Left ventricle myocardium inferior (tissue), 1 donor: ENCODE measurements around the gene PARD3. TPM values are rescaled to one million over a fixed set of nuclear protein-coding genes. Genes with fewer than 3 reads are reported as not detected.

Experiments used
- DNase-seq: peaks from one replicate; pipeline ENCODE4 v3.0.0-alpha.2; 2020
- H3K27ac ChIP-seq: fragments of 200-600 bp; replicated peaks from 2 replicates; pipeline ENCODE4 v1.8.0; 2021
- H3K27me3 ChIP-seq: fragments of 200-600 bp; 2 replicates; pipeline ENCODE4 v1.8.0; 2021; ENCODE audit warnings: low read depth
- H3K36me3 ChIP-seq: fragments of 200-600 bp; 2 replicates; pipeline ENCODE4 v1.8.0; 2021
- H3K4me1 ChIP-seq: fragments of 200-600 bp; 2 replicates; pipeline ENCODE4 v1.8.0; 2021
- H3K4me3 ChIP-seq: fragments of 200-600 bp; 2 replicates; pipeline ENCODE4 v1.8.0; 2021; ENCODE audit warnings: mild to moderate bottlenecking, moderate library complexity
- H3K9me3 ChIP-seq: fragments of 200-600 bp; replicated peaks from 2 replicates; pipeline ENCODE4 v1.8.0; 2021
- CTCF ChIP-seq: fragments of 200-600 bp; IDR thresholded peaks from 2 replicates; pipeline ENCODE4 v1.8.0; 2021; ENCODE audit warnings: antibody characterized with exemption, mild to moderate bottlenecking, borderline replicate concordance
- intact Hi-C: fragments of 100-400 bp; cut with micrococcal nuclease; formaldehyde crosslinking; loops from one replicate; pipeline ENCODE4 v1.11.0; 2022
- total RNA-seq: library from RNA; stranded (reverse); fragmentation: NEBNext Ultra II Directional; extraction: Animal tissue kit (Norgen Biotek cat#: 25700); gene quantifications from one replicate; pipeline ENCODE4 v1.2.1, GENCODE V29; 2021
- donor health status: DM: no; HTN: yes; CAD: no; lungs with severe emphysema.

The PARD3 gene
- total RNA-seq, 1 donor from 2014 or later: 29.6 TPM

- Histone ChIP-seq H3K9me3 (no peaks in the 10 kb centered on the region), H3K27me3 (no peaks in the 10 kb centered on the region), H3K4me1 (peaks cover 16% of the 10 kb centered on the region), H3K36me3 (no peaks in the 10 kb centered on the region), H3K27ac (no peak overlapping the region), H3K4me3 (no peak overlapping the region)
- intact Hi-C loops: no loop called here
- TF ChIP-seq CTCF: no peak
- no peak for DNase-seq
Measured at GRCh38 chr10:34405611-34406462, 409.3 kb downstream of the PARD3 start.

- Histone ChIP-seq H3K4me3 (no peak overlapping the region), H3K9me3 (no peaks in the 10 kb centered on the region), H3K36me3 (no peaks in the 10 kb centered on the region), H3K4me1 (peaks cover 16% of the 10 kb centered on the region), H3K27ac (no peak overlapping the region), H3K27me3 (no peaks in the 10 kb centered on the region)
- TF ChIP-seq CTCF: no peak
- DNase-seq: no peak
- intact Hi-C loops: no loop called here
Measured at GRCh38 chr10:34403512-34403911, 411.6 kb downstream of the PARD3 start.

GRCh38 chr10:34400075-34400474 is 415.0 kb downstream of the PARD3 start:
- H3K4me3 ChIP-seq: no peak overlapping the region
- H3K4me1 ChIP-seq: no peaks in the 10 kb centered on the region
- no peaks in the 10 kb centered on the region for H3K36me3 ChIP-seq
- intact Hi-C loops: no loop called here
- H3K27ac ChIP-seq: no peak overlapping the region
- H3K9me3 ChIP-seq: no peaks in the 10 kb centered on the region
- DNase-seq: no peak
- TF ChIP-seq CTCF: no peak
- no peaks in the 10 kb centered on the region for H3K27me3 ChIP-seq

DNA sequence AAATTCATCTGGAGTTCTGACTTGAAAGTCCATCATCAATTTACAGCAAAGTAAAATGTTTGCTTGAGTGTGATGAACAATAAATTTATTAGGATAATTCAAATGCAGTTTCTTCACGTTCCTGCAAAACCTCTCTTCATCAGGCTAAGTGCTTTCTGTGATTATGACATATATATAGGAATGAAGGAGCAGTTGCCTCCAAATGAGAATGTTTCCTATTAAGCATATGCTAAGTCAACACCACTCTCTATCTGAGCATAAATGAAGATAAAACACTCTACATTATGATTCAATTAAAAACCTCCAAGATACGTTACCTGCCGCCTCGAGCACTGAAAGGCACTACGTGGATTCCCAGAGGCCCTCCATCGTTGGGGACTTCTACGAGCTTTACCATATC is 416.1 kb downstream of the PARD3 start:
- no peak for DNase-seq
- H3K4me1 ChIP-seq: no peaks in the 10 kb centered on the region
- H3K27ac ChIP-seq: no peak overlapping the region
- no peak for TF ChIP-seq CTCF
- no peaks in the 10 kb centered on the region for H3K9me3 ChIP-seq
- intact Hi-C loops: no loop called here
- H3K27me3 ChIP-seq: no peaks in the 10 kb centered on the region
- no peaks in the 10 kb centered on the region for H3K36me3 ChIP-seq
- H3K4me3 ChIP-seq: no peak overlapping the region

DNA sequence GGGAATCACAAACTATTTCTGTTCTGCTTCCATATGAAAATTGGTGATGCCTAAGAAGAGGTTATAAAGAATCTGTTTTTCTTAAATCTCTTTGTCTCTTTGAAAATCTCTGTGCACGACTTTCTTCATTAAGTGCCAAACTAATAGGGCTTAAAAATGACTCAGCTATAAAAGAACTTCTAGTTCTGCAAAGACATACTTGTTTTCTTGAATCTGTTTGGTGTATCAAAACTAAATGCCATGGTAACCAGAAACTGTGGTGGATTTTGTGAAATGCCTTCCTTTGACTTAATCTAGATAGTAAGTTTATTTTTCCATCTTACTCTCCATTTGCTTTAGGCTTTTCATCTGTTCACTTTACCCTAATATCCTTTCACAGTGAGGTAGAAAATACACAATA is 417.8 kb downstream of the PARD3 start:
- Histone ChIP-seq H3K4me1 (no peaks in the 10 kb centered on the region), H3K27ac (no peak overlapping the region), H3K9me3 (no peaks in the 10 kb centered on the region), H3K4me3 (no peak overlapping the region), H3K27me3 (no peaks in the 10 kb centered on the region), H3K36me3 (no peaks in the 10 kb centered on the region)
- intact Hi-C loops: no loop called here
- TF ChIP-seq CTCF: no peak
- DNase-seq: no peak
